ENCODE measurements around the gene RARA.

DNA sequence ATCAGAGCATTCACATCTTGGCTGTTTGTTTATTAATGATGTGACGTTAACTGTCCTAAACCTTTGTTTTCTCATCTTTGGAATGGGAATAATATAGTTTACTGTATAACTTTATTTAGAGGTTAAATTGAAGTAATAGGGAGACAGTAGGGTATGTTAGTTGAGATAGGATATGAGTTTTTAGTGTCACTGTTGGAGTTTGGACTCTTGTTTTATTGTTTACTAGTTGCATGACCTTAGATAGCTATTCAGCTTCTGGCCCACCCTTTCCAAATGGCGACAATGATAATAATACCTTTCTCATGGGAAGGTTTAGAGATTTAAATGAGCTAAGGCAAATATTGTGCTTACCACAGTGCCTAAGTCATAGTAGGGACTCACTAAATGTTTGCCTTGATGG, 49.5 kb upstream of the RARA start:
- no peak for TF ChIP-seq POLR2A (IDR thresholded peaks at IDR 0.05; ENCODE audit: low read depth, low read length)
- no peak for TF ChIP-seq POLR2AphosphoS5 (IDR thresholded peaks at IDR 0.05; ENCODE audit: low read depth, low read length)
